HG03575 (cell line): Measurements from ENCODE around the gene ZBTB20.
A peak's percentile ranks its signal among the peaks of the same experiment; 100 is the strongest.

Source experiments
- ATAC-seq: cut with Tn5 transposase; IDR thresholded peaks from one replicate; pipeline ENCODE4 v1.9.1; 2021; ENCODE audit not compliant: unreplicated experiment, insufficient number of reproducible peaks, low FRiP score; ENCODE audit errors: extremely low read depth

ZBTB20 gene

DNA sequence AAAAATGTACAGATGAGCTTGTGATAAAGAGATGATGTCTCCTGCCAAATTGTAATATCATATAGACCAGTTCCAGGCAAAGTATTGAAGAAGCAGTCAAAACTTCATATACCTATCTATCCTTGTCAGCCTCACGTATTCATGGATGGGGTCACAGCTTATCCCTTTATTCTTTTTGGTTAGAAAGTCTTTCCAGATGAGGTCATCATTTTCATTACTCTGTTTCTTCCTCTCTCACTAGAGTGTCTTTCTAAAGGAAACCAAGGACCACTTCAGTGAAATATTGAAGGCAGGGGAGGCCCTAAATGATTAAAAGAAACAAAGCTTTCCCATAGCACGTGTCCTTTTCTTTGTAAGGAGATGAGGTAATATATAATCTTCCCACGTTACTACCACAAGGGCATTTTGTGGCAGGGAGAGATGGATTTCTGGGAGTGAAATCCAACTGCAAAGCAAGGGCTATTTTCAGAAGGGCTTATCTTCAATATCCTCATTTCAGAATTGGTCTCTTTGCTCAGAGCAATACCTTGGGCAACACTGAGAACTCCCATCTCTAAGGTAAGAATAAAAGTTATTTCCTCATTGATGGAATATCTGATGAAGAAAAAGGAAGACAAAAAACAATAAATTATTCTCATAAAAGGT is 593.0 kb downstream of the ZBTB20 start:
- no peak for ATAC-seq

- ATAC-seq, result no peak
Observed at GRCh38 chr3:114552527-114552812, 594.6 kb downstream of the ZBTB20 start.

DNA sequence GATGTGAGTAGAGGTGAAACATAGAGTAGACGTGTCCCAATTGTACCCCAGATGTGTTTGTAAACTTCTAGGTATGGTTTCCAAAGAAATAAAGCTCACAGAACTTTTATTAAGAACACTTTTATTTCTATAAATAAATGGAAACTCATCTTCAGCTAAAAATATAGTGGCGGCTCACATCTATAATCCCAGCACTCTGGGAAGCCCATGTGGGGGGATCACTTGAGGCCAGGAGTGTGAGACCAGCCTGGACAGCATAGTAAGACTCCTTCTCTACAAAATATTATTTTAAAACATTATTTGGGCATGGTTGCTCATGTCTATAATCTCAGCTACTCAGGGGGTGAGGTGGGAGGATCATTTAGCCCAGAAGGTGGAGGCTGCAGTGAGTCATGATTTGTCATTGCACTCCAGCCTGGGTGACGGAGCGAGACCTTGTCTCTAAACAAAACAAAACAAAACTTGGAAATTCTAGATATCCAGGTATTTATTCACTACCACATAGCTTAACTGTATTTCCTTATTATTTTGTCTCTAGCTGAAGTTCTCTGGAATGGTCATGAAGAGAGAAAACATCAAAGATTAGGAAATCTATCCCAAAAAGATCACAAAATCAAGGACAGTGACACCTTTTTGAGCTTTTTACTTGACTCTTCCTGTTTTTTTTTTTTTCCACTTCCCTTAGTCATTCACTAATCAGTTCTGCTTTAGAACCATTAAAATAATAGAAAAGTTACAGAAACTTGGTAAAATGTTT is 595.1 kb downstream of the ZBTB20 start:
- no peak for ATAC-seq

- ATAC-seq, result no peak
Observed at GRCh38 chr3:114550165-114550564, 596.9 kb downstream of the ZBTB20 start.

DNA sequence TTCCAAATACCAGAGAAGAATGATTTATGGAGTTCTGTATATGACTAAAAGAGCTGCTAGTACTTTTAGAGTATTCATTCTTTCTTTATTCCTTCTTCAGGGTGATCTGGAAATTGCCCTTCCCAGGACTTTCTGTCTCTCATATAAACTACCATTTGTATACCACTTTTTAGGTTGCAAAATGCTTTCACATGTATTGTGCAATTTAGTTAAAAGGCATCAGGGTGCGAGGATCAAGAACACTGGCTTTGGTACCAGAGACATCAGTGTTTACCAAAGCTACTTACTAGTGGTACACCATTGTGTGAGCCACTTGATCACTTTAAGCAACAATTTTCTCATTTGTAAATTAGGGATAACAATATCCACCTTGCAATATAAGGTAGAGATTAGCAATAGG is 601.9 kb downstream of the ZBTB20 start:
- no peak for ATAC-seq

DNA sequence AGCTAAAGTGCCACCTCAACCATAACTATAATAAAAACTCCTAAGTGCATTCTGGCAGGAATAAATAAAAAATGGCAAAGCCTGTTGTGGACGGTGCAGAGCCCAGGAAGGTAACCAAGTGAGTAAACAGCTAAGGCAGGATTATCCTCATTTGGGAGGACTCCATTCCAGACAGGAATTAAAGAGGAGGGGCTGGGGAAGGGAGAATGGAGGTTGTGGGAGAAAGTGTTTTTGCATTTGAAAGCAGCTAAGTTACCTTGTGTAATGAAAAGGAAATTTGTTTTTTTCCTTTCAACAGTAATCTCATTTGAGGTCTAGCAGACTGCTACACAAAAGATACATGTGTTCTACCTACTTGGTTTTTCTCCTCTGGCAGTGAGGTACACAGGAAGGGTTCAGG is 604.7 kb downstream of the ZBTB20 start:
- ATAC-seq, result no peak

DNA sequence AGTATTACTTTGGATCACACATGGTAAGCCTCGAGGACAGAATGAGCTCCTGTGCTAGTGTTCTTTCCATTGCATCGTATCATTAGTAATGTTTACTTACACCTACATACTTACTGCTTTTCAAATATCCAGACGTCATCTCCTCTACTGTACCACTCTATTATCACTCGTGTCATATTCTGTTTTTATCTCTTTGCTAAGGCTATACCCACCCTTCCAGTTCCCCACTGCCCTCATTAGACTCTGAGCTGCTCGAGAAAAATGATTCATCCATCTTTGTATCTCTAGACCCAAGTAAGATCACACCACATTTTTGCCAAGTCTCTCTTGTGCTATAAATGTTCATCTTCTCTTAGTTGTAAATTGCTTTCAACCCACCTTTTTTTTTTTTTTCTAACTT is 607.6 kb downstream of the ZBTB20 start:
- ATAC-seq, result no peak

GRCh38 chr3:114538211-114538610 is 608.9 kb downstream of the ZBTB20 start:
- no peak for ATAC-seq

DNA sequence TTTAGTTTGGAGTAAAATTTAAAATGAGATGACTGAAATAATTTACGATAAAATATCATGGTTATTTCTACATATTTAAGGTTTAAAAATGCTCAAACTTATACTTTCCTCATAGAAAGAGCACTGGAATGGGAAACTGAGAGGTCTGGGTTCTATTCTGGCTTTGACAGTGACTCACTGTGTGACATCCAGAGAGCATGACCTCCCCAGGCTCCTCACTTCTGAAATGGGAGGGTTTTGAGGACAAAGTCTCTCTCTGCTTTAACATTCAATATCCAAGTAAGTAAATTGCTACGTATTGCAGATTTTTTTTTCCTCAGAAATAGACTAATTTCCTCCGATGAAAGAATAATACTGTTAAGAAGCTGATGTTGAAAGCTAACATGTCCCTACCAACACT is 618.6 kb downstream of the ZBTB20 start:
- ATAC-seq, result no peak

DNA sequence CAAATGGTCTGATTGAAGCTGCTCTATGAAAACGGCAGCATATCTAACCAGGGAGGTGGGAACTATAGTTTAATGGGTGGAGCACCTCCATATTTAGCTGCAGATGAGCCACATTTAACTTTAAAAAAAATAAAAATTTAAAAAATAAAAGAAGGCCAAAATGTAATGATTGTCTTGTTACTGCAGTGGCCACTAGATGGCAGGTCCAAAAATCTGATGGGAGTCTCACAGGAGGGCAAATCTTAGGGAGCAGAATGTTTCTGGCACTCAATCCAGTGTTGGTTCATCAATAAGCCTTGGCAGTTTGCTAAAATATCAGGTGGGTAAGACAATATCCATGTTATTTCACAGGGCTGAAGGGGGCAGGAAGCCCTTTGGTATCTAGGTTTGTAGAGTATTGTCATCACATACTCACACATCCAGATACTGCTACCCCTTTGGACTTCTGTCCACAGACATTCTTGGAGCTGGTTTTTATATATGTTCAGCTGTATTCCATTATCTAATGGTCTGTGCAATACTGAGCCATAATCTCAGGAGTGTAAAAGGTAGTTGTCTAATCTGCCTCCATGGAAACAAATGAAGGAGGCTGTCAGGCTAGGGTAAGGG is 619.9 kb downstream of the ZBTB20 start:
- ATAC-seq, result no peak

DNA sequence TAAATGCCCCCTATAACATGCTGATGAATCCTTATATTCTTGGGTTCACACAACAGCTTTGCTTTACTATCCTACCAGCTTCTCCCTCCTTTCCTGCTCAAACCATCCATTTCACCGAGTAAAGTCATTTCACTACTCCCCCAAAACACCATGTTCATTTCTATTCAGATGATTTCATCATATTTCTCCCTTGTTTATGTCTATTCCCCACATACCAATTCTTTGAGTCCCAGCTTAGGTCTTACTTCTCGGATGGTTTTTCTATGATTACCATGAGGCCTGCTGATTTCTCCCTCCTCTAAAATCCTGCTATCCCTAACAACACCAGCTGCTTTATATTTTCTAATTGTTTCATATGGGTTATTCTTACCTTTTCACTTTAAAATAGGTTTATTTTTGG is 621.8 kb downstream of the ZBTB20 start:
- ATAC-seq, result no peak

- ATAC-seq, result peak; percentile 82
Observed at GRCh38 chr3:114519415-114519814, 627.7 kb downstream of the ZBTB20 start.

GRCh38 chr3:114518206-114518808 is 628.8 kb downstream of the ZBTB20 start:
- no peak for ATAC-seq

DNA sequence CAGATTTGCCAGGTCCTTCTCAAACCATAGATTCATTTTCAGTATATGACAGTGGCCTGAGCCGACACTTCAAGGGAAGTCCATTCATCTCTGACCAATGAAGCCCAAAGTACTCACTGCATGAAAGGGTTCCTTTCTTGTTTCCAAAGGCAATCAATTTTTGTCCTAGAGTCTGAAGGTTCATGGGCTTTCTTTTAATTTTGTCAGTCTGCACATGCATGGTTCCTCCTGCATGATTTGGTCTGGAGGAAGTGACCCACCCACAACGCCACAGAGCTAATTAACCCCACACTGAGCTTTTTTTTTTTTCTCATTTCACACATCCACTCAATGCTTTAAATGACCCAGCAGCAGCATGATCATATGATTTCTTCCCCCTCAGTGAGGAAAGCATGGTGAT is 636.9 kb downstream of the ZBTB20 start:
- no peak for ATAC-seq

DNA sequence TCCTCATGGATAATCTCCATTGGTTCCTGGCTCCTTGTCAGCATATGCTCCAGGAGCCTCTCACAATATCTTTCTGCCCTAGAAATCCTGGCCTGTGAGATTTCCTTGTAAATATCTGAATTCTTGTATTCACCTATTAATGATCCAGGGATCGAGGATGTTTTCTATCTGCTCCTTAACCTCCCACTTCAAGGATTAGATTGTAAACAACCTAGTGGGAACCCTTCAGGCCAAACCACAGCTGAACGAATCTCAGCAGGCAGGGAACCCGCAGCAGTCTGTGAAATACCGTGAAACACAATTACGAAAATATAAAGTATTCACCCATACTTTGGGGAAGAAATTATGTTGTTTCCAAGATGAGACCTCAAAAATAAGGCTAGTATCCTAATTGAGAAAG is 637.3 kb downstream of the ZBTB20 start:
- no peak for ATAC-seq

DNA sequence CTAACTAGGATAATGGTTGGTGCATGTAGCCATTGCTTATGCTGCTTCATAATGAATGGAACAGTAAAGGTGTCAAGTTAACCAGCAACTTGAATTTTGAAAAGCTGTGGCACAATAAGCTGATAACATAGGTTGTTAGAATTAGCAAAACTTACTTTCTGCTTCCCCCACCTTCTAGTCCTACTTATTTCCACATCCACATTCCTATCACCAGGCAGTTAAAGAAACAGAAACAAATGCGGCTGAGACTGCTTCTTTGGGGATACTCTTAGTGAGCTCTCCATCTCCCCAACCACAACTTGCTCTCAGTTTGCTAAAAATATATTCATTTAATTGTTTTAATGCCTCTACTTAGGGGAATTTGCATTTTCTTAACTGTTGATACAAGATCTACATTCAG is 638.1 kb downstream of the ZBTB20 start:
- no peak for ATAC-seq

- ATAC-seq, result no peak
Observed at GRCh38 chr3:114508208-114508607, 638.9 kb downstream of the ZBTB20 start.

DNA sequence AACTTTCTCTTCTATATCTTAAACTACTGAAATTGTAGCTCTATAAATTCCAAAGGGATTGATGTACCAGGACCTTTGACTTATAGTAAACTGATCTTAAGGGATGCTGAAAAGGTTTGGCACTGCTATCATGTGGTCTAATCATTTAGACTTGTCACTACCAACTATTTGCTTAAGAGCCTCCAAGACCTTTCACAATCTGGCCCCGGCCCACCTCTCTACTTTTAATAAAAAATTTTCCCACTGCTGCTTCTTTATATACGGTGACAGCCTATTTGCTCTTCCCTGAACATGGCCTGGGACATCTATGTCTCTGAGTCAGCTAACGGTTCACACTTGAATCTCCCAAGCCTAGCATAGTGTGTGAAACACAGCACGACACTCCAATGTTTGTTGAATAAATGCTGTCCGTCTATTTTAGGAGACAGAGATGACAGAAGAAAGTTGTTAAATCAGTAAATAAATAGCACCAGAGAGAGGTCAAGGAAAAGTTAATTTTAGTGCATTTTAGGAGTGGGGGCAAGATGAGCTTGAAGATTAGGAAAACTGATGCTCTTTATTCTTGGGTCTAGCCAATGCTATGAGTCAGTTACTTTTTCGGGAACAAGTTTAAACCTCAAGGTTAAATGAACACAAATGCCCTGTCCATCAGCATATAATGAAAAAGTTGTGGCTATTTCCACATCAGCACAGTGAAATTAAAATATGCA is 640.3 kb downstream of the ZBTB20 start:
- no peak for ATAC-seq

- no peak for ATAC-seq
Observed at GRCh38 chr3:114504941-114505628, 642.0 kb downstream of the ZBTB20 start.
